Caco-2 (cell line): ENCODE measurements around the gene DDX24. TPM values are rescaled to one million over a fixed set of nuclear protein-coding genes. Genes with fewer than 3 reads are reported as not detected.

Experiments
- BruUV-seq: library from RNA; stranded (reverse); fragments of 400-500 nt; replicated peaks from 2 replicates; lab custom pipeline; 2021; lab: Mats Ljungman, UMichigan
- CTCF ChIA-PET: fragments of 300-600 bp; sonication (Branson Sonifier 250); formaldehyde crosslinking; loops from one replicate; lab custom pipeline; 2022; ENCODE audit warnings: antibody characterized with exemption; lab: Charles Lee
- POLR2A ChIA-PET: fragments of 300-600 bp; sonication (Branson Sonifier 250); formaldehyde crosslinking; loops from one replicate; lab custom pipeline; 2022; ENCODE audit warnings: antibody characterized with exemption; lab: Charles Lee
- DNase-seq, 2 experiments: peaks; one replicate each; pipeline versions ENCODE4 v3.0.0 to v3.0.0-alpha.2; 2020 to 2022
- H3K27me3 ChIP-seq: replicated peaks from 2 replicates; pipeline ENCODE4 v1.6.0; 2011; ENCODE audit warnings: low read length; ENCODE audit not compliant: control insufficient read depth, insufficient read depth
- H3K36me3 ChIP-seq: 2 replicates; pipeline ENCODE4 v1.5.1; 2011; ENCODE audit warnings: low read length; ENCODE audit not compliant: control insufficient read depth, insufficient read depth
- H3K4me1 ChIP-seq: fragments of 250-450 bp; sonication (Bioruptor Pico); 2 replicates; pipeline ENCODE4 v1.5.1; 2020; ENCODE audit warnings: mild to moderate bottlenecking
- H3K4me3 ChIP-seq: 2 replicates; pipeline ENCODE4 v1.5.1; 2011; ENCODE audit warnings: low read depth, mild to moderate bottlenecking, control low read depth, low read length
- H3K9me3 ChIP-seq: fragments of 250-450 bp; sonication (Bioruptor Pico); 2 replicates; pipeline ENCODE4 v1.5.1; 2020; ENCODE audit warnings: mild to moderate bottlenecking, moderate library complexity
- H3K27ac Mint-ChIP-seq: one replicate; pipeline ENCODE4 v1.8.0; 2022; ENCODE audit warnings: mixed read lengths; ENCODE audit not compliant: unreplicated experiment
- H3K27me3 Mint-ChIP-seq: one replicate; pipeline ENCODE4 v1.8.0; 2022; ENCODE audit warnings: mixed read lengths; ENCODE audit not compliant: insufficient read depth, unreplicated experiment
- H3K36me3 Mint-ChIP-seq: one replicate; pipeline ENCODE4 v1.8.0; 2022; ENCODE audit warnings: mild to moderate bottlenecking, mixed read lengths; ENCODE audit not compliant: insufficient read depth, unreplicated experiment
- H3K4me1 Mint-ChIP-seq: one replicate; pipeline ENCODE4 v1.8.0; 2022; ENCODE audit warnings: low read depth, mixed read lengths; ENCODE audit not compliant: unreplicated experiment
- H3K4me3 Mint-ChIP-seq: one replicate; pipeline ENCODE4 v1.8.0; 2022; ENCODE audit warnings: mild to moderate bottlenecking, moderate library complexity, mixed read lengths; ENCODE audit not compliant: unreplicated experiment
- H3K9me3 Mint-ChIP-seq: one replicate; pipeline ENCODE4 v1.8.0; 2022; ENCODE audit warnings: mixed read lengths; ENCODE audit not compliant: unreplicated experiment
- CTCF ChIP-seq, 2 experiments: fragments of 200-600 bp in 1 of 2; IDR thresholded peaks; 1 replicate in 1 of 2; 2 replicates in 1 of 2; pipeline versions ENCODE4 v1.5.1 to v1.8.0; 2011 to 2022; ENCODE audit warnings: antibody characterized with exemption in 1 of 2, control low read depth in 1 of 2, inconsistent platforms in 1 of 2, low read depth in 1 of 2, low read length in 1 of 2, mild to moderate bottlenecking in 1 of 2, moderate library complexity in 1 of 2; ENCODE audit not compliant: insufficient read depth in 1 of 2, severe bottlenecking in 1 of 2, unreplicated experiment in 1 of 2
- intact Hi-C: fragments of 100-400 bp; cut with micrococcal nuclease; formaldehyde crosslinking; loops from one replicate; pipeline ENCODE4 v1.10.0; 2022; ENCODE audit not compliant: unreplicated experiment
- total RNA-seq: library from RNA; stranded (reverse); gene quantifications from 2 replicates; pipeline ENCODE4 v1.2.3, GENCODE V29; 2022

Gene DDX24
- total RNA-seq, 1 experiment from 2014 or later = 131 TPM

GRCh38 chr14:94022532-94023411, 58.2 kb downstream of the DDX24 start:
- ChIA-PET POLR2A (no interaction called here), CTCF (interaction anchor here (0.6 kb wide), 2 partner anchors 14 to 158 kb away, joined by 3 to 4 read pairs; no protein-coding TSS in a partner anchor)
- no peaks in the 10 kb centered on the region for H3K27me3 Mint-ChIP-seq
- intact Hi-C loops = no loop called here
- Histone ChIP-seq H3K4me3 (no peak overlapping the region), H3K27me3 (no peaks in the 10 kb centered on the region), H3K36me3 (no peaks in the 10 kb centered on the region), H3K9me3 (no peaks in the 10 kb centered on the region), H3K4me1 (peaks cover 11% of the 10 kb centered on the region; the same call in 1 of the 2 replicates)
- no peak overlapping the region for H3K4me3 Mint-ChIP-seq
- no peaks in the 10 kb centered on the region for H3K9me3 Mint-ChIP-seq
- H3K36me3 Mint-ChIP-seq = no peaks in the 10 kb centered on the region
- TF ChIP-seq CTCF (IDR thresholded peaks at IDR 0.05; ENCODE audit: insufficient read depth in 1 of 2, low read depth in 1 of 2, low read length in 1 of 2, severe bottlenecking in 1 of 2, unreplicated experiment in 1 of 2) = no peak
- BruUV-seq = no TSS peak
- no peak overlapping the region for H3K27ac Mint-ChIP-seq
- DNase-seq = no peak
- H3K4me1 Mint-ChIP-seq = peaks cover 18% of the 10 kb centered on the region

DNA sequence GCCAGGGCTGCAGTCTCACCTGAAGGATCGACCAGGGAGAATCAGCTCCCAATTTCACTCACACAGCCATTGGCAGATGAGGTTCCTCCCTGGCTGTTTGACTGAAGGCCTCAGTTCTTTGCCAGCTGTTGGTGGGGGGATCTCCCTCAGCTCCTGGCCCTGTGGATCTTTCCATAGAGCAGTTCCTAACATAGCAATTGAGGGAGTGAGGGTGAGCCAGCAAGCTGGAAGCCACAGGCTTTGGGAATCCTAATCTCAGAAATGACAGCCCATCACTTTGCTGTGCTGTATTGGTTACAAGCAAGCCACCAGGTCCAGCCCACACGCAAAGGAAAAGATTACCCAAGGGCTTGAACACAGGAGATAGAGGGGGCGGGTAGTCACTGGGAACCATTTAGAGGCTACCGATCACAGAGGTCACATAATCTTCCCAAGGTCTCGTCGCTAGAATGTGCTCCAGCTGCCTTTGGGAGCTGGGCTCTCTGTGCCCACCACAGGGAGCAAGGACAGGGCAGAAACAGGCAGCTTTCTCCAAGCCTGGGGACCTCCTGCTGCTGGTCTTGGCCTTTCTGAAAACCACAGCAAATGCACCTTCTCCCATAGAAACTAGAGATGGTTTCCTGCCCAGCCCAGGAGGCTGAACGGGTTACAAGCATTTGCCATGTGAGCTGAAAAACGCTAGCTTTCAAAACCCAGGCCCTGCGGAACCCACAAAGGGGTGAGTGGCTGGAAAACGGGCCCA, 59.4 kb downstream of the DDX24 start:
- Mint-ChIP-seq H3K4me3 (no peak overlapping the region), H3K4me1 (peaks cover 18% of the 10 kb centered on the region), H3K9me3 (no peaks in the 10 kb centered on the region), H3K36me3 (no peaks in the 10 kb centered on the region), H3K27me3 (no peaks in the 10 kb centered on the region), H3K27ac (no peak overlapping the region)
- Histone ChIP-seq H3K9me3 (no peaks in the 10 kb centered on the region), H3K4me1 (peaks cover 8% of the 10 kb centered on the region; the same call in 1 of the 2 replicates), H3K27me3 (no peaks in the 10 kb centered on the region), H3K4me3 (no peak overlapping the region), H3K36me3 (no peaks in the 10 kb centered on the region)
- BruUV-seq = no TSS peak
- ChIA-PET CTCF (interaction anchor here (0.6 to 0.9 kb wide), 3 partner anchors 30 to 159 kb away, joined by 3 to 4 read pairs (median 3); no protein-coding TSS in a partner anchor), POLR2A (no interaction called here)
- no peak for TF ChIP-seq CTCF (IDR thresholded peaks at IDR 0.05; ENCODE audit: insufficient read depth in 1 of 2, low read depth in 1 of 2, low read length in 1 of 2, severe bottlenecking in 1 of 2, unreplicated experiment in 1 of 2)
- no peak for DNase-seq
- intact Hi-C loops = no loop called here

GRCh38 chr14:94021001-94021400, 60.0 kb downstream of the DDX24 start:
- Histone ChIP-seq H3K27me3 (no peaks in the 10 kb centered on the region), H3K36me3 (no peaks in the 10 kb centered on the region), H3K9me3 (no peaks in the 10 kb centered on the region), H3K4me1 (peaks cover 8% of the 10 kb centered on the region; the same call in 1 of the 2 replicates), H3K4me3 (no peak overlapping the region)
- Mint-ChIP-seq H3K4me3 (no peak overlapping the region), H3K27ac (no peak overlapping the region), H3K27me3 (no peaks in the 10 kb centered on the region), H3K9me3 (no peaks in the 10 kb centered on the region), H3K4me1 (peaks cover 18% of the 10 kb centered on the region), H3K36me3 (no peaks in the 10 kb centered on the region)
- intact Hi-C loops = no loop called here
- ChIA-PET POLR2A (no interaction called here), CTCF (interaction anchor here (0.9 kb wide), 1 partner anchor 111 kb away, joined by 3 read pairs; no protein-coding TSS in a partner anchor)
- no TSS peak for BruUV-seq
- no peak for TF ChIP-seq CTCF (IDR thresholded peaks at IDR 0.05; ENCODE audit: insufficient read depth in 1 of 2, low read depth in 1 of 2, low read length in 1 of 2, severe bottlenecking in 1 of 2, unreplicated experiment in 1 of 2)
- no peak for DNase-seq
